Caco-2 (cell line): Measurements from ENCODE around the gene NSUN3. TPM values are rescaled to one million over a fixed set of nuclear protein-coding genes. Genes with fewer than 3 reads are reported as not detected.

ENCODE experiments used
- BruUV-seq: library from RNA; stranded (reverse); fragments of 400-500 nt; replicated peaks from 2 replicates; lab custom pipeline; 2021; lab: Mats Ljungman, UMichigan
- CTCF ChIA-PET: fragments of 300-600 bp; sonication (Branson Sonifier 250); formaldehyde crosslinking; loops from one replicate; lab custom pipeline; 2022; ENCODE audit warnings: antibody characterized with exemption; lab: Charles Lee
- POLR2A ChIA-PET: fragments of 300-600 bp; sonication (Branson Sonifier 250); formaldehyde crosslinking; loops from one replicate; lab custom pipeline; 2022; ENCODE audit warnings: antibody characterized with exemption; lab: Charles Lee
- DNase-seq, 2 experiments: peaks; one replicate each; pipeline versions ENCODE4 v3.0.0 to v3.0.0-alpha.2; 2020 to 2022
- H3K27me3 ChIP-seq: replicated peaks from 2 replicates; pipeline ENCODE4 v1.6.0; 2011; ENCODE audit warnings: low read length; ENCODE audit not compliant: control insufficient read depth, insufficient read depth
- H3K36me3 ChIP-seq: 2 replicates; pipeline ENCODE4 v1.5.1; 2011; ENCODE audit warnings: low read length; ENCODE audit not compliant: control insufficient read depth, insufficient read depth
- H3K4me1 ChIP-seq: fragments of 250-450 bp; sonication (Bioruptor Pico); 2 replicates; pipeline ENCODE4 v1.5.1; 2020; ENCODE audit warnings: mild to moderate bottlenecking
- H3K4me3 ChIP-seq: 2 replicates; pipeline ENCODE4 v1.5.1; 2011; ENCODE audit warnings: low read depth, mild to moderate bottlenecking, control low read depth, low read length
- H3K9me3 ChIP-seq: fragments of 250-450 bp; sonication (Bioruptor Pico); 2 replicates; pipeline ENCODE4 v1.5.1; 2020; ENCODE audit warnings: mild to moderate bottlenecking, moderate library complexity
- H3K27ac Mint-ChIP-seq: one replicate; pipeline ENCODE4 v1.8.0; 2022; ENCODE audit warnings: mixed read lengths; ENCODE audit not compliant: unreplicated experiment
- H3K27me3 Mint-ChIP-seq: one replicate; pipeline ENCODE4 v1.8.0; 2022; ENCODE audit warnings: mixed read lengths; ENCODE audit not compliant: insufficient read depth, unreplicated experiment
- H3K36me3 Mint-ChIP-seq: one replicate; pipeline ENCODE4 v1.8.0; 2022; ENCODE audit warnings: mild to moderate bottlenecking, mixed read lengths; ENCODE audit not compliant: insufficient read depth, unreplicated experiment
- H3K4me1 Mint-ChIP-seq: one replicate; pipeline ENCODE4 v1.8.0; 2022; ENCODE audit warnings: low read depth, mixed read lengths; ENCODE audit not compliant: unreplicated experiment
- H3K4me3 Mint-ChIP-seq: one replicate; pipeline ENCODE4 v1.8.0; 2022; ENCODE audit warnings: mild to moderate bottlenecking, moderate library complexity, mixed read lengths; ENCODE audit not compliant: unreplicated experiment
- H3K9me3 Mint-ChIP-seq: one replicate; pipeline ENCODE4 v1.8.0; 2022; ENCODE audit warnings: mixed read lengths; ENCODE audit not compliant: unreplicated experiment
- CTCF ChIP-seq, 2 experiments: fragments of 200-600 bp in 1 of 2; IDR thresholded peaks; 1 replicate in 1 of 2; 2 replicates in 1 of 2; pipeline versions ENCODE4 v1.5.1 to v1.8.0; 2011 to 2022; ENCODE audit warnings: antibody characterized with exemption in 1 of 2, control low read depth in 1 of 2, inconsistent platforms in 1 of 2, low read depth in 1 of 2, low read length in 1 of 2, mild to moderate bottlenecking in 1 of 2, moderate library complexity in 1 of 2; ENCODE audit not compliant: insufficient read depth in 1 of 2, severe bottlenecking in 1 of 2, unreplicated experiment in 1 of 2
- intact Hi-C: fragments of 100-400 bp; cut with micrococcal nuclease; formaldehyde crosslinking; loops from one replicate; pipeline ENCODE4 v1.10.0; 2022; ENCODE audit not compliant: unreplicated experiment
- total RNA-seq: library from RNA; stranded (reverse); gene quantifications from 2 replicates; pipeline ENCODE4 v1.2.3, GENCODE V29; 2022

The NSUN3 gene
- total RNA-seq, 1 experiment from 2014 or later = 7.1 TPM

- Mint-ChIP-seq H3K27ac (no peak overlapping the region), H3K4me3 (no peak overlapping the region), H3K4me1 (no peaks in the 10 kb centered on the region), H3K27me3 (no peaks in the 10 kb centered on the region), H3K36me3 (peaks cover 6% of the 10 kb centered on the region), H3K9me3 (no peaks in the 10 kb centered on the region)
- Histone ChIP-seq H3K27me3 (no peaks in the 10 kb centered on the region), H3K36me3 (no peaks in the 10 kb centered on the region; the same call in 1 of the 2 replicates), H3K9me3 (no peaks in the 10 kb centered on the region), H3K4me1 (no peaks in the 10 kb centered on the region), H3K4me3 (no peak overlapping the region)
- POLR2A ChIA-PET = no interaction called here
- no TSS peak for BruUV-seq
- CTCF ChIA-PET = no interaction called here
- no peak for TF ChIP-seq CTCF (IDR thresholded peaks at IDR 0.05; ENCODE audit: insufficient read depth in 1 of 2, low read depth in 1 of 2, low read length in 1 of 2, severe bottlenecking in 1 of 2, unreplicated experiment in 1 of 2)
- no peak for DNase-seq
- intact Hi-C loops = no loop called here
These were observed 30.3 kb downstream of the NSUN3 start for GRCh38 chr3:94093151-94093550.

GRCh38 chr3:94095111-94095510, 32.2 kb downstream of the NSUN3 start:
- Mint-ChIP-seq H3K36me3 (peaks cover 6% of the 10 kb centered on the region), H3K4me3 (no peak overlapping the region), H3K9me3 (no peaks in the 10 kb centered on the region), H3K4me1 (no peaks in the 10 kb centered on the region), H3K27ac (no peak overlapping the region), H3K27me3 (no peaks in the 10 kb centered on the region)
- no peaks in the 10 kb centered on the region for H3K36me3 ChIP-seq
- intact Hi-C loops = no loop called here
- no peak overlapping the region for H3K4me3 ChIP-seq
- H3K9me3 ChIP-seq = no peaks in the 10 kb centered on the region
- CTCF ChIA-PET = no interaction called here
- no peak for TF ChIP-seq CTCF (IDR thresholded peaks at IDR 0.05; ENCODE audit: insufficient read depth in 1 of 2, low read depth in 1 of 2, low read length in 1 of 2, severe bottlenecking in 1 of 2, unreplicated experiment in 1 of 2)
- no peaks in the 10 kb centered on the region for H3K27me3 ChIP-seq
- POLR2A ChIA-PET = no interaction called here
- no peak for DNase-seq
- no TSS peak for BruUV-seq
- no peaks in the 10 kb centered on the region for H3K4me1 ChIP-seq

- POLR2A ChIA-PET = no interaction called here
- Histone ChIP-seq H3K4me3 (no peak overlapping the region), H3K27me3 (no peaks in the 10 kb centered on the region), H3K36me3 (no peaks in the 10 kb centered on the region), H3K4me1 (no peaks in the 10 kb centered on the region), H3K9me3 (no peaks in the 10 kb centered on the region)
- TF ChIP-seq CTCF (IDR thresholded peaks at IDR 0.05; ENCODE audit: insufficient read depth in 1 of 2, low read depth in 1 of 2, low read length in 1 of 2, severe bottlenecking in 1 of 2, unreplicated experiment in 1 of 2) = no peak
- CTCF ChIA-PET = no interaction called here
- H3K9me3 Mint-ChIP-seq = no peaks in the 10 kb centered on the region
- no peak overlapping the region for H3K27ac Mint-ChIP-seq
- no peak for DNase-seq
- H3K4me3 Mint-ChIP-seq = no peak overlapping the region
- no peaks in the 10 kb centered on the region for H3K4me1 Mint-ChIP-seq
- intact Hi-C loops = no loop called here
- peaks cover 6% of the 10 kb centered on the region for H3K36me3 Mint-ChIP-seq
- BruUV-seq = no TSS peak
- no peaks in the 10 kb centered on the region for H3K27me3 Mint-ChIP-seq
These were observed 35.6 kb downstream of the NSUN3 start for GRCh38 chr3:94098452-94098851.
